IMR-90 (cell line): ENCODE results near the gene TAAR9. TPM values are rescaled to one million over a fixed set of nuclear protein-coding genes. Genes with fewer than 3 reads are reported as not detected.

Experiments used
- ATAC-seq: fragments of 200-7000 bp; cut with Tn5 transposase; 2 replicates; pipeline ENCODE4 v1.9.1; 2020; ENCODE audit warnings: low read depth, mild to moderate bottlenecking, moderate library complexity
- BruUV-seq: library from RNA; stranded (reverse); fragments of 400-500 nt; replicated peaks from 2 replicates; lab custom pipeline; 2021; lab: Mats Ljungman, UMichigan
- CTCF ChIA-PET: fragments of 300-600 bp; formaldehyde crosslinking; extraction: SDS; loops from one replicate; lab custom pipeline; 2021; ENCODE audit warnings: antibody characterized with exemption; lab: Yijun Ruan, JAX
- POLR2A ChIA-PET: fragments of 300-600 bp; sonication (Branson Sonifier 250); formaldehyde crosslinking; loops from one replicate; lab custom pipeline; 2022; ENCODE audit warnings: antibody characterized with exemption; ENCODE audit not compliant: unreplicated experiment; lab: Charles Lee
- DNase-seq: peaks from one replicate; pipeline ENCODE4 v3.0.0; 2013
- H2AFZ ChIP-seq: replicated peaks from 2 replicates; pipeline ENCODE3; 2013; ENCODE audit warnings: low read length, mild to moderate bottlenecking; ENCODE audit not compliant: poor library complexity
- H2AK5ac ChIP-seq: 2 replicates; pipeline ENCODE4 v1.6.1; 2013; ENCODE audit warnings: low read depth, low read length, inconsistent platforms
- H2AK9ac ChIP-seq: replicated peaks from 2 replicates; pipeline ENCODE3; 2013; ENCODE audit warnings: mild to moderate bottlenecking, low read depth, low read length, moderate library complexity; ENCODE audit not compliant: poor library complexity
- H2BK120ac ChIP-seq: 2 replicates; pipeline ENCODE4 v1.6.1; 2013; ENCODE audit warnings: low read depth, low read length, inconsistent platforms
- H2BK15ac ChIP-seq: 3 replicates; pipeline ENCODE4 v1.6.1; 2013; ENCODE audit warnings: low read depth, low read length, inconsistent platforms
- H2BK20ac ChIP-seq: 2 replicates; pipeline ENCODE4 v1.6.1; 2013; ENCODE audit warnings: low read depth, mild to moderate bottlenecking, inconsistent platforms, low read length, moderate library complexity
- H2BK5ac ChIP-seq: 2 replicates; pipeline ENCODE4 v1.6.1; 2013; ENCODE audit warnings: mild to moderate bottlenecking, low read depth, low read length, inconsistent platforms; ENCODE audit not compliant: poor library complexity, severe bottlenecking
- H3K14ac ChIP-seq: replicated peaks from 2 replicates; pipeline ENCODE4 v1.6.1; 2013; ENCODE audit warnings: low read depth, low read length, inconsistent platforms
- H3K18ac ChIP-seq: 2 replicates; pipeline ENCODE4 v1.6.1; 2013; ENCODE audit warnings: low read depth, low read length, control low read depth
- H3K23ac ChIP-seq: 2 replicates; pipeline ENCODE4 v1.6.1; 2013; ENCODE audit warnings: low read depth, low read length, inconsistent platforms
- H3K27ac ChIP-seq: 2 replicates; pipeline ENCODE4 v1.5.1; 2013; ENCODE audit warnings: mild to moderate bottlenecking, control low read depth, low read length; ENCODE audit not compliant: insufficient read depth
- H3K27me3 ChIP-seq: 2 replicates; pipeline ENCODE4 v1.6.1; 2013; ENCODE audit warnings: low read length; ENCODE audit not compliant: control insufficient read depth, insufficient read depth
- H3K36me3 ChIP-seq: 2 replicates; pipeline ENCODE4 v1.6.1; 2013; ENCODE audit warnings: low read length, mixed read lengths; ENCODE audit not compliant: control insufficient read depth, insufficient read depth
- H3K4ac ChIP-seq: 2 replicates; pipeline ENCODE4 v1.6.1; 2013; ENCODE audit warnings: low read depth, low read length, inconsistent platforms
- H3K4me1 ChIP-seq: 2 replicates; pipeline ENCODE4 v1.6.1; 2013; ENCODE audit warnings: low read length, mixed read lengths; ENCODE audit not compliant: control insufficient read depth, insufficient read depth
- H3K4me2 ChIP-seq: 2 replicates; pipeline ENCODE4 v1.6.1; 2013; ENCODE audit warnings: low read depth, mild to moderate bottlenecking, control low read depth, low read length, moderate library complexity
- H3K4me3 ChIP-seq: 2 replicates; pipeline ENCODE4 v1.5.1; 2013; ENCODE audit warnings: low read depth, mild to moderate bottlenecking, control low read depth, low read length, moderate library complexity; ENCODE audit not compliant: insufficient read depth
- H3K56ac ChIP-seq: 2 replicates; pipeline ENCODE4 v1.6.1; 2013; ENCODE audit warnings: low read length, inconsistent platforms; ENCODE audit not compliant: insufficient read depth; ENCODE audit errors: extremely low read depth
- H3K79me1 ChIP-seq, 2 experiments: 2 replicates each; pipeline ENCODE4 v1.6.1; 2013; ENCODE audit warnings: low read length in 2 of 2, inconsistent platforms in 1 of 2, low read depth in 1 of 2
- H3K9ac ChIP-seq: 2 replicates; pipeline ENCODE4 v1.6.1; 2013; ENCODE audit warnings: low read depth, low read length, control low read depth
- H3K9me1 ChIP-seq: 2 replicates; pipeline ENCODE4 v1.6.1; 2013; ENCODE audit warnings: low read length, inconsistent platforms; ENCODE audit not compliant: insufficient read depth
- H3K9me3 ChIP-seq: 2 replicates; pipeline ENCODE4 v1.6.1; 2013; ENCODE audit warnings: low read length; ENCODE audit not compliant: control insufficient read depth, insufficient read depth
- H4K20me1 ChIP-seq: 2 replicates; pipeline ENCODE4 v1.6.1; 2013; ENCODE audit warnings: low read length, inconsistent platforms; ENCODE audit not compliant: insufficient read depth
- H4K5ac ChIP-seq: 2 replicates; pipeline ENCODE4 v1.6.1; 2013; ENCODE audit warnings: mild to moderate bottlenecking, low read depth, low read length, control low read depth
- H4K8ac ChIP-seq, 2 experiments: 2 replicates each; pipeline ENCODE4 v1.6.1; 2013; ENCODE audit warnings: low read depth in 2 of 2, low read length in 2 of 2, control low read depth in 1 of 2, inconsistent platforms in 1 of 2
- H4K91ac ChIP-seq: 2 replicates; pipeline ENCODE4 v1.6.1; 2013; ENCODE audit warnings: low read depth, low read length, inconsistent platforms; ENCODE audit not compliant: insufficient read depth
- CHD1 ChIP-seq: IDR thresholded peaks from 2 replicates; pipeline ENCODE4 v1.6.1; 2012; ENCODE audit warnings: low read depth, low read length, improper control_type of control experiment
- WGBS, 2 experiments: methylation state at CpG; one replicate each; pipeline versions ENCODE4 v1.1.5 to v1.1.7; 2013; ENCODE audit warnings: missing lambda C conversion rate in 2 of 2; ENCODE audit not compliant: insufficient read length in 1 of 2; ENCODE audit errors: extremely low coverage in 2 of 2; 5-methylcytosine and 5-hydroxymethylcytosine counted together
- dilution Hi-C: fragments of 300-500 bp; cut with HindIII; formaldehyde crosslinking; loops from one replicate; pipeline ENCODE4 v1.14.3; 2018; ENCODE audit warnings: low sequenced_read_pairs; ENCODE audit not compliant: unreplicated experiment
- in situ Hi-C: fragments of 300-500 bp; cut with MboI; formaldehyde crosslinking; loops from 3 replicates; pipeline ENCODE4 v1.14.3; 2019; ENCODE audit warnings: low sequenced_read_pairs, inconsistent platforms, mixed read lengths
- intact Hi-C: fragments of 100-400 bp; cut with micrococcal nuclease; formaldehyde crosslinking; loops from 2 replicates; pipeline ENCODE4 v1.10.0; 2022
- polyA plus RNA-seq, 3 experiments: library from polyadenylated mRNA; depleted of rRNA; stranded (reverse); fragments of >200 nt; gene quantifications; 2 replicates each; pipeline ENCODE4 v1.2.3, GENCODE V29; 2012; ENCODE audit warnings: low replicate concordance in 1 of 3
- total RNA-seq: library from RNA; depleted of rRNA; stranded (reverse); fragments of >200 nt; gene quantifications from 2 replicates; pipeline ENCODE4 v1.2.3, GENCODE V29; 2012
- TF ChIP-seq, protein P1 (sequence below): fragments of 150-350 bp; IDR thresholded peaks from 2 replicates; pipeline ENCODE4 v1.6.1; 2017; ENCODE audit warnings: mild to moderate bottlenecking, antibody characterized with exemption, low read length, low read depth

TAAR9 gene
- total and polyA plus RNA-seq, 2 of the 4 experiments (the other 2 are of a cell fraction) = not detected

DNA sequence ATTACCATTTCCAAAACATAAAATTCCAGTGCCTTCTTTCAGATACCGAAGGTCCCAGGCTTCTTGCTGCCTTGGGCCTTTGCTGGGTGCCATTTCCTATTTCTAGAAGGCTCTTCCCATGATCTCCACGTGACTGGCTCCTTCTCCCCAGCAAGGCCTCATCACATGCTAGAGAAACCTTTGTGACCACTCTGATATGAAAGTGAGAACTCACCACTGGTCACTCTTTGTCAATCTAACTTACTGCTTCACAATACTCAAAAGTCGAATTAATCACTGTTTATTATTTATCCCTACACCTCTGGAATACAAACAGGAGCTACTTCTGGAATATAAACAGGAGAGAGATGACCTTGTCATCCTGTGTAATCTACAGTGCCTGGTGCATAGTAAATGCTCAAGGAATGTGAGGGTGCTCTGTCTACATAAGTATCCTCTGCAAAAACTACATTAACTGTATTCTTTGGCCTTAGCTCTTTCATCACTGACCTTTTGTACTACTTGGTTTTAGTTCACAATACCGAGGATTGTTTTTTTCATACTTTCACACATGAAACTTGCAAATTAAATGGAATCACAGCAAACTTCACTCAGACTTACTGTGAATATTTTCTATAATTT lies 26.8 kb upstream of the TAAR9 start:
- no peak overlapping the region for H2BK5ac ChIP-seq
- peaks cover 4% of the 10 kb centered on the region for H3K4me1 ChIP-seq
- H2AK9ac ChIP-seq = no peak overlapping the region
- no peak overlapping the region for H2AFZ ChIP-seq
- peaks cover 7% of the 10 kb centered on the region for H3K27me3 ChIP-seq
- BruUV-seq = no TSS peak
- no peak overlapping the region for H2AK5ac ChIP-seq
- 0 out of 2 replicates have a peak, but pooled peaks cover 4% of the 10 kb centered on the region for H3K9me1 ChIP-seq
- no peak overlapping the region for H4K5ac ChIP-seq
- H3K18ac ChIP-seq = no peak overlapping the region
- CTCF ChIA-PET = no interaction called here
- no peak overlapping the region for H2BK120ac ChIP-seq
- no peak overlapping the region for H3K27ac ChIP-seq
- H3K36me3 ChIP-seq = no peaks in the 10 kb centered on the region; the same call in 1 of the 2 replicates
- H2BK20ac ChIP-seq = no peak overlapping the region
- no CpG with 5 or more reads among the region's 4 CpGs for WGBS, 2 experiments
- H3K23ac ChIP-seq = peak overlapping the region; percentile 71; the same call in 1 of the 2 replicates
- TF ChIP-seq CHD1 = no peak
- TF ChIP-seq, protein P1, sequence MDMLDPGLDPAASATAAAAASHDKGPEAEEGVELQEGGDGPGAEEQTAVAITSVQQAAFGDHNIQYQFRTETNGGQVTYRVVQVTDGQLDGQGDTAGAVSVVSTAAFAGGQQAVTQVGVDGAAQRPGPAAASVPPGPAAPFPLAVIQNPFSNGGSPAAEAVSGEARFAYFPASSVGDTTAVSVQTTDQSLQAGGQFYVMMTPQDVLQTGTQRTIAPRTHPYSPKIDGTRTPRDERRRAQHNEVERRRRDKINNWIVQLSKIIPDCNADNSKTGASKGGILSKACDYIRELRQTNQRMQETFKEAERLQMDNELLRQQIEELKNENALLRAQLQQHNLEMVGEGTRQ = peak; percentile 55; the same call in 1 of the 2 replicates
- no peak overlapping the region for H4K91ac ChIP-seq
- H3K4ac ChIP-seq = no peak overlapping the region
- no peak for ATAC-seq
- no peaks in the 10 kb centered on the region for H3K9me3 ChIP-seq
- in situ Hi-C loops (no loop called here), intact Hi-C loops (no loop called here), dilution Hi-C loops (no loop called here)
- H4K20me1 ChIP-seq = peaks cover 36% of the 10 kb centered on the region; the same call in 1 of the 2 replicates
- no peak overlapping the region for H3K56ac ChIP-seq
- peaks cover 27 to 44% of the 10 kb centered on the region in 2 experiments for H3K79me1 ChIP-seq
- no peak overlapping the region for H2BK15ac ChIP-seq
- H3K4me2 ChIP-seq = peak overlapping the region; percentile 99
- H3K9ac ChIP-seq = no peak overlapping the region
- no peak overlapping the region; the same call in 1 of the 2 replicates for H3K14ac ChIP-seq
- no peak overlapping the region for H4K8ac ChIP-seq
- DNase-seq = no peak
- POLR2A ChIA-PET = no interaction called here
- H3K4me3 ChIP-seq = 0 out of 2 replicates have a peak overlapping the region, but pooled peaks have one; percentile 1
